NCI-H345 treated with DMSO at 0.1 percent for 48 hours (cell line): Measurements from ENCODE around the gene POFUT2.
"Not testable (repeated sequence)": the region's sequence is repeated elsewhere in the genome, so short reads cannot be mapped to it uniquely, and the experiment has no call there.

Experiments used
- DNase-seq: peaks from one replicate; lab custom pipeline; 2025; ENCODE audit not compliant: unreplicated experiment; lab: John Stamatoyannopoulos, UW

POFUT2 gene

GRCh38 chr21:45326169-45326851 lies 38.6 kb upstream of the POFUT2 start:
- DNase-seq, result no peak

- DNase-seq, result no peak
These were observed 37.8 kb upstream of the POFUT2 start for GRCh38 chr21:45325206-45326168.

- DNase-seq, result no peak
These were observed 37.0 kb upstream of the POFUT2 start for GRCh38 chr21:45324489-45325205.

- DNase-seq, result no peak
These were observed 36.0 kb upstream of the POFUT2 start for GRCh38 chr21:45323487-45324311.

- no peak for DNase-seq
These were observed 35.3 kb upstream of the POFUT2 start for GRCh38 chr21:45322960-45323461.

GRCh38 chr21:45322231-45322959 lies 34.7 kb upstream of the POFUT2 start:
- no peak for DNase-seq

- DNase-seq, result peak; percentile 70
These were observed 32.7 kb upstream of the POFUT2 start for GRCh38 chr21:45320261-45321025.

- no peak for DNase-seq
These were observed 31.9 kb upstream of the POFUT2 start for GRCh38 chr21:45319461-45320211.

GRCh38 chr21:45318556-45319404 lies 31.1 kb upstream of the POFUT2 start:
- DNase-seq, result no peak

- DNase-seq, result no peak
These were observed 30.5 kb upstream of the POFUT2 start for GRCh38 chr21:45318146-45318555.

GRCh38 chr21:45317398-45318145 lies 29.9 kb upstream of the POFUT2 start:
- no peak for DNase-seq

GRCh38 chr21:45316871-45317397 lies 29.2 kb upstream of the POFUT2 start:
- DNase-seq, result no peak

- DNase-seq, result not testable (repeated sequence)
These were observed 28.2 kb upstream of the POFUT2 start for GRCh38 chr21:45315676-45316470.

GRCh38 chr21:45313682-45314081 lies 26.0 kb upstream of the POFUT2 start:
- no peak for DNase-seq

GRCh38 chr21:45313015-45313414 lies 25.3 kb upstream of the POFUT2 start:
- no peak for DNase-seq

GRCh38 chr21:45312296-45312695 lies 24.6 kb upstream of the POFUT2 start:
- DNase-seq, result no peak
